Measurements from ENCODE around the gene PDE7B. TPM values are rescaled to one million over a fixed set of nuclear protein-coding genes. Genes with fewer than 3 reads are reported as not detected.
"Not testable (repeated sequence)": the region's sequence is repeated elsewhere in the genome, so short reads cannot be mapped to it uniquely, and the experiment has no call there.

PDE7B gene
- total RNA-seq, 1 experiment from 2014 or later, result 1.8 TPM

DNA sequence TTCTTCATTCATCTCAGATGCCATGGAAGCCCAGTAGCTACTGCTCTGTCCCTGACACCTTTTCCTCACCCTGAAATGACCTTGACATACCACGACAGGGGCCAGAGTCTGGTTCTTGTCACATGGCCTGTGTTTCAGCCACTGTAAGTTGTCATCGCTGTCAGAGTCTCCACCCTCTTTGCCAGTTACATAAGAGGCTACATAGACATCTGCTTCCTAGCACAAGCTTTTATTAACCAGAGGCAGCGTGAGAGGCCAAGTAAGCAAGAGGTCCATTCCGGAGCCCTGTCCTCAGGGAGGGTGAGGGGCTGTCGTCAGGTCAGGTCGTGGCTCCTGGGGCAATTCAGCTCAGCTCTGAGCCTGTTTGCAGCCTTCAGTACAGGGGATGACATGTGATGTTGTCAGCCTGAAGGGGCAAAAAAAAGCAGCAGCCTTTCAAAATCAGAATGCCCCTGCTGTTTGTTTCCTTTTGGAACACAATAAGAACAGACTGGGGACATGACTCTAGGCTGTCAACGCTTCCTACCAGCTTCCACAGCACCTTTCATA lies 252.3 kb downstream of the PDE7B start:
- H3K9me3 ChIP-seq, result no peaks in the 10 kb centered on the region
- DNase-seq, result no peak
- no peak overlapping the region for H3K4me3 ChIP-seq
- no peaks in the 10 kb centered on the region for H3K36me3 ChIP-seq
- H3K27me3 ChIP-seq, result no peaks in the 10 kb centered on the region

GRCh38 chr6:136104556-136104955 lies 253.1 kb downstream of the PDE7B start:
- no peak for DNase-seq
- Histone ChIP-seq H3K9me3 (no peaks in the 10 kb centered on the region), H3K36me3 (no peaks in the 10 kb centered on the region), H3K27me3 (no peaks in the 10 kb centered on the region), H3K4me3 (no peak overlapping the region)

- not testable (repeated sequence) for H3K27me3 ChIP-seq, H3K4me3 ChIP-seq, DNase-seq, H3K9me3 ChIP-seq, H3K36me3 ChIP-seq
Measured at GRCh38 chr6:136105797-136106196, 254.3 kb downstream of the PDE7B start.

GRCh38 chr6:136108361-136108945 lies 257.0 kb downstream of the PDE7B start:
- Histone ChIP-seq H3K27me3 (no peaks in the 10 kb centered on the region), H3K36me3 (no peaks in the 10 kb centered on the region; the same call in 1 of the 2 replicates), H3K9me3 (no peaks in the 10 kb centered on the region), H3K4me3 (no peak overlapping the region)
- no peak for DNase-seq

- DNase-seq, result no peak
- no peaks in the 10 kb centered on the region for H3K9me3 ChIP-seq
- H3K27me3 ChIP-seq, result no peaks in the 10 kb centered on the region
- H3K4me3 ChIP-seq, result no peak overlapping the region
- H3K36me3 ChIP-seq, result no peaks in the 10 kb centered on the region; the same call in 1 of the 2 replicates
Measured at GRCh38 chr6:136111831-136112230, 260.3 kb downstream of the PDE7B start.

- no peaks in the 10 kb centered on the region for H3K27me3 ChIP-seq
- no peaks in the 10 kb centered on the region; the same call in 1 of the 2 replicates for H3K36me3 ChIP-seq
- DNase-seq, result no peak
- H3K4me3 ChIP-seq, result no peak overlapping the region
- no peaks in the 10 kb centered on the region for H3K9me3 ChIP-seq
Measured at GRCh38 chr6:136112262-136112661, 260.8 kb downstream of the PDE7B start.

GRCh38 chr6:136113736-136114173 lies 262.3 kb downstream of the PDE7B start:
- H3K36me3 ChIP-seq, result no peaks in the 10 kb centered on the region; the same call in 1 of the 2 replicates
- H3K27me3 ChIP-seq, result no peaks in the 10 kb centered on the region
- peak; percentile 37 for DNase-seq
- no peaks in the 10 kb centered on the region for H3K9me3 ChIP-seq
- H3K4me3 ChIP-seq, result no peak overlapping the region

DNA sequence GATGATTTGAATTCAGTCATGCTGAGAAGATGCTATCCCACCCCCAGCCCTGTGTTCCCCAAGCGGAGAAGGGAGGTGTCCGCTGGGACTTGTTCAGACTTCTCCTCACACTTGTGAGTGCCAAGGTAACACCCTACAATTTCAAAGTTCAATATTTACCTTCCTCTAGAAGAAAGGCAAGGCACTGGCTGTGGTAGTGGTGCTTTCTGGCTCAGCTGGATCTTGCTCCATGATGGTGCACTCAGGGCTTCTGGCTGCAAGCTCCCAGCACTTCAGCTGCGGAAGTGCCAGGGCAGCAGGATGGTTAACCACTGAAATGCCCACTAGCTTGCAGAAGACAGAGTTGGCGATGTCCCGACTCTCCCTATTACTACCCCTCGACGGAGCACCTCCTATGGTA lies 263.2 kb downstream of the PDE7B start:
- H3K4me3 ChIP-seq, result no peak overlapping the region
- no peak for DNase-seq
- no peaks in the 10 kb centered on the region for H3K27me3 ChIP-seq
- H3K9me3 ChIP-seq, result no peaks in the 10 kb centered on the region
- H3K36me3 ChIP-seq, result no peaks in the 10 kb centered on the region; the same call in 1 of the 2 replicates

DNA sequence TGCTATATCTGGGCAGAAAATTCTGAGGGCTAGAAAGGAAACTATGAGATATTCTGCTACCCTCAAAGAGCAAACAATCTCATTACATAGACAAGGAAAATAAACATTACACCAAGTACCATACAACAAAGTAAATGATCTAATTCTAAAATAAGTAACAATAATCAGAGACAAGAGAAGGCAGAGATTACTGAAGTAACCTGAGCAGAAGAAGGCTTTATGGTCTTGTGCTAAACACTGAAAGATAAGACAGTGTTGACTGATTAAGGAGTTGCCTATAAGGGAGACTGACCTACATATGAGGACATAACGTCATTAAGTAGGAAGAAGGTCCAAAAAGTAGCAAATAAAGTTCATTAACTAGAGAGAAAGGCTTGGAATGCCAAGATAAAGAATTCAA lies 264.4 kb downstream of the PDE7B start:
- H3K4me3 ChIP-seq, result no peak overlapping the region
- no peaks in the 10 kb centered on the region for H3K9me3 ChIP-seq
- no peak for DNase-seq
- no peaks in the 10 kb centered on the region; the same call in 1 of the 2 replicates for H3K36me3 ChIP-seq
- H3K27me3 ChIP-seq, result no peaks in the 10 kb centered on the region

DNA sequence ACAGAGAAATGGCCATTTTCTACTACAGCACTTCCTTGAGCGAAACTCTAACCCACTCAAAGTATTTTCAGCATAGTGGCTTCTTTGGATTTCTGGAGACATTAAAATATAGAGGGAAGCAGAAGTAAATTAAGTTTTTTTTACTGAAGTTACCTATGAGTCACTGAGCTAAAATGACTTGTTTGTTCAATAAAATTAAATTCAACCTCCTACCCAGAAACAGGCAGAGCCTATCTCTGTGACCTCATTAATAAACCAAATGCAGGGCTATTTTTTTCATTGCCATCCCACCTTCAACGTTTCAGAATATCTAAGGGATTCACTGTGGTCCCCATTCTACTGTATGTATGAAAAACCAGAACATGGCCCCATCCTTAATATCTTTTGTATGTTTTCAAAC lies 265.6 kb downstream of the PDE7B start:
- Histone ChIP-seq H3K9me3 (no peaks in the 10 kb centered on the region), H3K4me3 (no peak overlapping the region), H3K36me3 (no peaks in the 10 kb centered on the region), H3K27me3 (no peaks in the 10 kb centered on the region)
- no peak for DNase-seq

DNA sequence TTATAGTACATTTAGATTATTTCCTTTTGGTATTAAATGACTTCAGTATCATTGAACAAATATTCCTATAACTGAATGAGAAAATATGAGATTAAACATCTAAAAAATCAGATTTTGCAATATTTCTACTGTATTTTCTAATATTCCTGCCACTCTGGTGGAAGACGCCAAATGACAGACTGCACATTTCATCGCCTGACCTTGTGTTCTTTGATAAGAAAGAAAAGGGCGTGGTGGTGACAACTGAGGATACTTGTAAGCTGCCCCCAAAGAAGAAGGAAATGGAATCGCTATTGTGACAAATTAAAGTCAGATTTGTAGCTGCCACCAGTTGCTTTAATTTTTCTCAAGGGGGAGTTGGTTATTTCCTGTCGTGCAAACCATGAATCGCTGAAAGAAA lies 267.3 kb downstream of the PDE7B start:
- DNase-seq, result no peak
- Histone ChIP-seq H3K9me3 (no peaks in the 10 kb centered on the region), H3K36me3 (no peaks in the 10 kb centered on the region), H3K4me3 (no peak overlapping the region), H3K27me3 (no peaks in the 10 kb centered on the region)

GRCh38 chr6:136123468-136123867 lies 272.0 kb downstream of the PDE7B start:
- Histone ChIP-seq H3K9me3 (no peaks in the 10 kb centered on the region), H3K27me3 (no peaks in the 10 kb centered on the region), H3K4me3 (no peak overlapping the region), H3K36me3 (no peaks in the 10 kb centered on the region)
- no peak for DNase-seq

GRCh38 chr6:136125585-136125984 lies 274.1 kb downstream of the PDE7B start:
- H3K27me3 ChIP-seq, result no peaks in the 10 kb centered on the region
- no peaks in the 10 kb centered on the region for H3K9me3 ChIP-seq
- no peaks in the 10 kb centered on the region for H3K36me3 ChIP-seq
- H3K4me3 ChIP-seq, result no peak overlapping the region
- no peak for DNase-seq

GRCh38 chr6:136127873-136128272 lies 276.4 kb downstream of the PDE7B start:
- no peak for DNase-seq
- no peak overlapping the region for H3K4me3 ChIP-seq
- H3K36me3 ChIP-seq, result no peaks in the 10 kb centered on the region
- H3K27me3 ChIP-seq, result no peaks in the 10 kb centered on the region
- H3K9me3 ChIP-seq, result no peaks in the 10 kb centered on the region

- Histone ChIP-seq H3K27me3 (no peaks in the 10 kb centered on the region), H3K36me3 (no peaks in the 10 kb centered on the region), H3K4me3 (no peak overlapping the region), H3K9me3 (no peaks in the 10 kb centered on the region)
- peak; percentile 1 for DNase-seq
Measured at GRCh38 chr6:136129365-136129764, 277.9 kb downstream of the PDE7B start.

DNA sequence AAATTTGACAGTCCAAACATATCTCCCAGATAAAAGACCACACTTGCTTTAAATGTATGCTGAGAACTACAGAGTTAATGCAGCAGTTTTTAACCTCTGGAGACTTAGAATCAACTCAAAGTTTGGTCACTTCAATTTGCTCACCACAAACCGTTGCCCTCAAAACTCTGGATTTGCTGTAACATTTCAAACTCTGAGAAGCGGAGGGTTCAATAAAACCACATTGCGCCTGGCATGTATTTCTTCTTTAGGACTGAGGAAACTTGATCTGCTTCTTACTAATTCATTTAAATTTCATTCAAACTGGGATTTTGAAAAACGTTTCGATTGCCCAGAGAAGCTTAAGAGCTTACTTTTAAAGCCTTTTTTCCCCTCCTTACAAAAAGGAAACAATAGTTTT lies 282.8 kb downstream of the PDE7B start:
- H3K27me3 ChIP-seq, result no peaks in the 10 kb centered on the region
- no peak for DNase-seq
- no peaks in the 10 kb centered on the region for H3K36me3 ChIP-seq
- H3K9me3 ChIP-seq, result no peaks in the 10 kb centered on the region
- H3K4me3 ChIP-seq, result no peak overlapping the region

GRCh38 chr6:136134751-136135150 lies 283.2 kb downstream of the PDE7B start:
- H3K9me3 ChIP-seq, result no peaks in the 10 kb centered on the region
- H3K36me3 ChIP-seq, result no peaks in the 10 kb centered on the region
- no peak overlapping the region for H3K4me3 ChIP-seq
- no peaks in the 10 kb centered on the region for H3K27me3 ChIP-seq
- DNase-seq, result no peak

GRCh38 chr6:136136274-136136673 lies 284.8 kb downstream of the PDE7B start:
- Histone ChIP-seq H3K36me3 (no peaks in the 10 kb centered on the region), H3K9me3 (no peaks in the 10 kb centered on the region), H3K27me3 (no peaks in the 10 kb centered on the region), H3K4me3 (no peak overlapping the region)
- no peak for DNase-seq

Measured in MG63 (cell line).